HG03280 (cell line): ENCODE data around the gene IQSEC2.

Source experiments
- ATAC-seq: cut with Tn5 transposase; IDR thresholded peaks from one replicate; pipeline ENCODE4 v1.9.1; 2021; ENCODE audit warnings: mild to moderate bottlenecking, moderate library complexity; ENCODE audit not compliant: unreplicated experiment

Gene IQSEC2

GRCh38 chrX:53272808-53273337 lies 8.5 kb downstream of the IQSEC2 start:
- no peak for ATAC-seq

DNA sequence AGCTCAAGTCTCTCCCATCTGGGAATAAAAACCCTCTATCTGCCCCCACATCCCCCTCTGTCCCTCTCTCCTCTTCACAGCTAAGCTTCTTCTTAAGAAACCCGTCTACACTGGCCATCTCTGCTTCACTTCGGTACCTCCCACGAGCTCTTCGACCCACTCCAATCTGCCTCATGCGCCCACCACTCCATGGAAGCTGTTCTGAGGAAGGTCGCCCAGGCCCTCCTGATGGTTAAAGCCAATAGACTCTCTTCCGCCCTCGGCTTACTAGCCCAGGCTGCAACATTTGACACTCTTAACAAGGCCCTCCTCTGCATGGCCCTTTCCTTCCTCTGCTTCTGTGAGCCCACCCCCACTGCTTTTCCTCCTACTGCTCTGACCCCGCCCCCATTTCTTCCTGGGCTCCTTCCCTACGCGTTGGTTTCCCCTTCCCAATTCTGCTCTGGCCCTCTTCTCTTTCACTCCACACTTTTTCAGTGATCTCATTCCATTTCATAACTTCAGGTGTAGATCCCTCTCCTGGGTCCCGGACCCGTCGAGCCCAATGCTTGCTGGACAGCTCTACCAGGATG lies 11.8 kb downstream of the IQSEC2 start:
- ATAC-seq: no peak

DNA sequence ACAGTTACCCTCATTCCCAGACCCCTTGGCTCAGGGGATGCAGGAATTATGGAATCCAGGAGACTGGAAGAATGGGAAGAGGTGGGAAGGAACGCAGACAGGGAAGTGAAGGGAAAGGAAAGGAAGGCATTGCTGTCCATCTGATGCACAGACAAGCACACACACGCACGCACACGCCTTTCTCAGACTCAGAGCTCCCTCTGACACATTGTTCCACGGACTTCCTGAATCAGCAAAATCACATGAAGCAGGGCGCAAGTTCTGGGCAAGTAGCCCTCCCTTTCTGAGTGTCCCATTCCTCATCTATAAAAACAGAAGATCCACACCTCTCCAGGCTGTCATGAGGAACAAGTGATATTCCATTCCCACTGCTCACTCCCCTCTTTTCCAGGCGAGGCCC lies 13.2 kb downstream of the IQSEC2 start:
- ATAC-seq: no peak

DNA sequence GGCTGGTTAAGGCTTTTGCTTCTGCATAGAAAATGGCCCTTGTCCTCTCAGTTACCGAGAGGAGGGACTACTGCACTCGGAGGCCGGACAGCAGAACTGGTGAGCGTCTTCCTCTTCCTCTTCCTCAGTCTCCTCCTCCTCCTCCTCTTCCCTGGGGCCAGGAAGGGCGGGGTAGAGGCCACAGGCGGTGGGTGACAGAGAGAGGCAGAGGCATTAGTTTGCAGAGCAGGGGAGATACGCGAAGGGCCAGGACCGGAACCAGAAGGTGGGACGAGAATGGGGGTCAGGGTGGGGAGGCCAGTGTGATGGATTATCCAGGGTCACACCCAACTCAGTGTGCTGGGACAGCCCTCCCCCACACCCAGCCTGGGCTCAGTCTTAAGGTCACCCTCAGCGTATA lies 14.5 kb downstream of the IQSEC2 start:
- ATAC-seq: no peak

- ATAC-seq: no peak
Measured at GRCh38 chrX:53265771-53266574, 15.4 kb downstream of the IQSEC2 start.

- no peak for ATAC-seq
Measured at GRCh38 chrX:53263597-53264094, 17.7 kb downstream of the IQSEC2 start.

GRCh38 chrX:53262918-53263394 lies 18.4 kb downstream of the IQSEC2 start:
- ATAC-seq: no peak

GRCh38 chrX:53262189-53262917 lies 19.0 kb downstream of the IQSEC2 start:
- no peak for ATAC-seq

- no peak for ATAC-seq
Measured at GRCh38 chrX:53261355-53261972, 19.9 kb downstream of the IQSEC2 start.

GRCh38 chrX:53260836-53261235 lies 20.5 kb downstream of the IQSEC2 start:
- ATAC-seq: no peak

DNA sequence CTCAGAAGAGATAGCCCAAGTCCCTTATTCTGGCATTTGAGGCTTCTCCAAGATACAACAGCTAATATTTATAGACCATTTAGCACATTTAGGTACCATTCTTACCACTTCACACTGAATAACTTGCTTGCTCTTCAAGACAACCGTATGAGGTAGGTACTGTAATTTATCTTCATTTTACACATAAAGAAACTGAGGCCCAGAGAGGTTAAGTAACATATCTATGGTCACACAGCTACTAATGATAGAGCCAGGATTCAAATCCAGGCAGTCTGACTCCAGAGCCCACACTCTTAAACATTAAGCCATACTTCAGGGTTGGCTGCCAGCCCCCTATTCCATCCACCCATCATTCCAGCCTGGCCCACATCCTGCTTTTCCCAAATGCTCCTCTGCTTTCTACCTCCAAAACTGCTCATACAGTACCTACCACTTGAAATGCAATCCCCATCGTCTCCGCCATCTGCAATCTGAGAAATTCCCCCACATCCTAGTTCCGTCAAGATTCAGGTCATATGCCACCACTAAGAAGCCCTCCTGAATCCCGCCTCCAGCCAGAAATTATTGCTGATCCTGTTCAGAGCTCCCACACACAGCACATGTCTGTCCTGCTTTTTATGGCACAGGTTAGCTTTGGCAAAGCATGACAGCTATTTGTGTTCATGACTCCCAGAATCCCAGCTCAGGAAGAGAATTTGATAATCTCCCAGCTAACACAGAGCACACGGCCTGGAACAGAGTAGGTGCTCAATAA lies 23.5 kb downstream of the IQSEC2 start:
- no peak for ATAC-seq

GRCh38 chrX:53257166-53257565 lies 24.2 kb downstream of the IQSEC2 start:
- ATAC-seq: no peak

DNA sequence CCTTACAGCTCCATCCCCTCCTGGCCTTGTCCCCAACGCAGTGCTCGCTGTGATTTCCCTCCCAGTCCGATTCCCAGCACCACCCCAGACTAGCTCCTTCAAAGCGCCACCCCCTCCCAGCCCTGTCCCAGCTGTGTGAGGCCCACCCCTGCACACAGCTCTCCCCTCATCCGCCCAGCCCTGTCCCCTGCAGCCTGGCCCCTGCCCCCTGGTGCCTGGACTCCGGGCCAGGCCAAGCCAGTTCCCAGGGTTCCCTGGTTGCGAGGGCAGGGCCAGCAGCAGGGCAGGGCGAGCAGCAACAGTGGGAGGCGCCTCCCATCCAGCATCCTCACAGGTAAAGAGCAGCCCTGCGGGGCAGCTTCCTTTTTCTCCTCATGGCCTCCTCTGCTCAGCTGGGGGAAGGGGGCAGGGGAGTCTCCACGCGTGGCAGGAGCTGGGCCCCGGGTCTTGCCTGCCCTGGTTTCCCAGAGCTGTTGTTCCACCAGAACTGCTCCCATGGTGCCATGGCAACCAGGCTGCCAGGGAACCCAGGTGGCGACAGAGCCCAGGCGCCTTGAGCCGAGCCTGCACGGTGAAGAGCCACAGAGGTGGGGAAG lies 24.8 kb downstream of the IQSEC2 start:
- no peak for ATAC-seq

- ATAC-seq: no peak
Measured at GRCh38 chrX:53255738-53256191, 25.6 kb downstream of the IQSEC2 start.

DNA sequence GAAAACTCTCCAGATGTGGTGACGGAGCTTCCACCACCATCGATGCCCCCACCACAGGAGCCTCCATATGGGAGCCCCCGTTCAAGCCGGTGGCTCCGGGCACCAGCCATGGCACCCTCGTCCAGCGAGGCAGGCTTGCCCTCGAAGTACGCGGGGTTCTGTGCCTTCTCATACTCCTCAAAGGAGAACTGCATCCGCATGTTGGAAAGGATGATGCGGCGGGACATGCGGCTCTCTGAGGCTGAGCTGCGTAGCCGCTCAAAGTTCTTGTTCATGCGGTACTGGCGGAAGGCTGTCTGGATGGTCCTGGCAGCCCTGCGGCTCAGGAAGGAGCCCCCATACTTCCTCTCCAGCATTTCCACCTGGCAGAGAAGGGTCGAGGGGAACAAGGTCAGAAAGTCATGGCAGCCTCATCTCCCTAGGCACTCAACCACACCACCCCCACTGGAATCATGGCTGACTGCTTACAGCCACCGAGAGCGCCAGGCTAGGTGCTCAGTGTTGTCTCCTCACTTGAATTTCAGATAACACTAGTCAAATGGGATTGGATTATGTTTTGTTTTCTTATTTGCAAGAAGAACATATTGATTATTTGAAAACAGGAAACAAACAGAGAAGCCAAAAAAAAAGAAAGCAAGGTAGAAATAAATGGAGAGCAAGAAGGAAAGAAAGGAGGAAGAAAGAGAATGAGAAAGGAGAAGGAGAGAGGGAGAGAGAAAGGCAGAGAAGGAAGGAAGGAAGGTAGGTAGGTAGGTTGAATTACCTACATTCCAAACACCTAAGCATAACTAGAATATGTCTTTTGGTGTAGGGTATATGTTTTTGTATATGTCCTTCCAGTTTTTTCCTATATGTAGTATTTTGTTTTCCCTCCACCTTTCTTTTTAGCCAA lies 26.6 kb downstream of the IQSEC2 start:
- ATAC-seq: no peak

- ATAC-seq: no peak
Measured at GRCh38 chrX:53253293-53254020, 27.9 kb downstream of the IQSEC2 start.

- ATAC-seq: no peak
Measured at GRCh38 chrX:53251307-53251706, 30.1 kb downstream of the IQSEC2 start.

DNA sequence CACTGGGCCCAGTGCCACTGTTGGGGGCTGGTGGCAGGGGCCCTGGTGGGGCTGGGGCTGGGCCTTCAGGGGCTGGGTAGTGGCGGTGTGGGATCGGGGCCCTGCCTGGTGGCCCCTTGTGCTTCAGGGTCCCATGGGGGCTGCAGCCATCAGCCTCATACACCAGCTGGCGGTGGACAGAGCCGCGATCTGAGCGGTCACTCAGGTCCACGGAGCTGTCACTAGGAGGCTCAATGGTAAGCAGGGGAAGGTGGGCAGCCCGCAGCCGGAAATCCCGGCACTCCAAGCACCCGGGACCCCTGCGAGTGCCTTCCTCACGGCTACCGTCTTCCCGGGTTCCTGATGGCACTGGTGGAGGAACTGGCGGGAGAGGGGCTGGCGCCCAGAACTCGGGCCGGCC lies 30.8 kb downstream of the IQSEC2 start:
- no peak for ATAC-seq
